Epithelial cell of esophagus (primary cell): ENCODE measurements around the gene SIGLEC5.

Experiments
- DNase-seq: peaks from one replicate; pipeline ENCODE4 v3.0.0; 2010; ENCODE audit warnings: low read depth
- H3K4me3 ChIP-seq: 2 replicates; pipeline ENCODE4 v1.5.1; 2011; ENCODE audit warnings: mild to moderate bottlenecking, low read length, control low read depth
- CTCF ChIP-seq: IDR thresholded peaks from 2 replicates; pipeline ENCODE4 v1.5.1; 2011; ENCODE audit warnings: low read depth, mild to moderate bottlenecking, low read length, control low read depth, inconsistent platforms; ENCODE audit not compliant: insufficient read depth; ENCODE audit errors: missing control alignments

SIGLEC5 gene

GRCh38 chr19:51589511-51589910 lies 40.7 kb downstream of the SIGLEC5 start:
- no peak for TF ChIP-seq CTCF
- no peak for DNase-seq
- no peak overlapping the region for H3K4me3 ChIP-seq

- no peak for TF ChIP-seq CTCF
- H3K4me3 ChIP-seq, result no peak overlapping the region
Observed at GRCh38 chr19:51587264-51588191, 42.7 kb downstream of the SIGLEC5 start.

GRCh38 chr19:51586799-51587198 lies 43.4 kb downstream of the SIGLEC5 start:
- DNase-seq, result no peak
- TF ChIP-seq CTCF, result no peak

More at GRCh38 chr19:51587264-51588191, 42.7 kb downstream of the SIGLEC5 start:
- DNase-seq, result no peak

GRCh38 chr19:51586103-51586728 lies 44.0 kb downstream of the SIGLEC5 start:
- no peak for DNase-seq
- no peak overlapping the region for H3K4me3 ChIP-seq
- TF ChIP-seq CTCF, result no peak

More at GRCh38 chr19:51586799-51587198, 43.4 kb downstream of the SIGLEC5 start:
- no peak overlapping the region for H3K4me3 ChIP-seq

GRCh38 chr19:51576850-51577249 lies 53.4 kb downstream of the SIGLEC5 start:
- H3K4me3 ChIP-seq, result no peak overlapping the region
- no peak for DNase-seq
- TF ChIP-seq CTCF, result no peak

GRCh38 chr19:51573331-51573730 lies 56.9 kb downstream of the SIGLEC5 start:
- TF ChIP-seq CTCF, result no peak
- no peak overlapping the region for H3K4me3 ChIP-seq
- DNase-seq, result no peak
